Activated CD4-positive, CD25-positive, alpha-beta regulatory T cell treated with anti-CD3 and anti-CD28 coated beads, Interleukin-2, amount 50 U/mL, for 72 hours (primary cell): ENCODE results near the gene SND1.
A peak's percentile ranks its signal among the peaks of the same experiment; 100 is the strongest.

Source experiments
- DNase-seq: peaks from one replicate; pipeline ENCODE4 v3.0.0; 2021

The SND1 gene

GRCh38 chr7:127651556-127652332 is at the start of gene SND1:
Gene SND1, plus strand, starts transcription at chr7:127652194. Its CDS starts 180 bp downstream, at chr7:127652374.
- DNase-seq: peak; percentile 97

DNA sequence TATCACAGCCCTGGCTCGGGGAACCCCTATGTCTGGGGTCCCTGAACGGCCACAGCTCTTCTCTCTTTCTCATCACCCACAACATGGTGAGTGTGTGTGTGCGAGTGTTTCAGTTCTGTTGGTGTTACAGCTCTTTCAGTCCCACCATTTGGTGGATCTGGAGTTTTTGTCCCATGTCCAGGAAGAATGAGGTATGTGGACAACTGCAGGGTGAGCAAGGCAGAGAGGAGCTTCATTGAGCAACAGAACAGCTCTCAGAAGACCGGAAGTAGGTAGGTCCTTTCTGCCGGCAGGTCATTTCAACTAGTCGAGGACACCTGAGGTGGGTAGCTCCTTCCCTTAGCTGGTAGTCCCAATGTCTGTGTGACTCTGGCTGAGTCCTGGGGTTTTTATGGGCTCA is 43.5 kb upstream of the SND1 start:
- DNase-seq: no peak

GRCh38 chr7:127609297-127609696 is 42.7 kb upstream of the SND1 start:
- DNase-seq: no peak

- no peak for DNase-seq
Observed at GRCh38 chr7:127612263-127612662, 39.7 kb upstream of the SND1 start.

- no peak for DNase-seq
Observed at GRCh38 chr7:127616724-127617123, 35.3 kb upstream of the SND1 start.

- DNase-seq: no peak
Observed at GRCh38 chr7:127618042-127618441, 34.0 kb upstream of the SND1 start, which contains the start of gene PAX4. Gene PAX4, minus strand, starts transcription at chr7:127618142. Its CDS starts 2,214 bp downstream, at chr7:127615928.

- no peak for DNase-seq
Observed at GRCh38 chr7:127618775-127619174, 33.2 kb upstream of the SND1 start.

- DNase-seq: no peak
Observed at GRCh38 chr7:127619681-127620405, 32.2 kb upstream of the SND1 start.

GRCh38 chr7:127620406-127621233 is 31.4 kb upstream of the SND1 start:
- DNase-seq: no peak

GRCh38 chr7:127625331-127625730 is 26.7 kb upstream of the SND1 start:
- DNase-seq: no peak

DNA sequence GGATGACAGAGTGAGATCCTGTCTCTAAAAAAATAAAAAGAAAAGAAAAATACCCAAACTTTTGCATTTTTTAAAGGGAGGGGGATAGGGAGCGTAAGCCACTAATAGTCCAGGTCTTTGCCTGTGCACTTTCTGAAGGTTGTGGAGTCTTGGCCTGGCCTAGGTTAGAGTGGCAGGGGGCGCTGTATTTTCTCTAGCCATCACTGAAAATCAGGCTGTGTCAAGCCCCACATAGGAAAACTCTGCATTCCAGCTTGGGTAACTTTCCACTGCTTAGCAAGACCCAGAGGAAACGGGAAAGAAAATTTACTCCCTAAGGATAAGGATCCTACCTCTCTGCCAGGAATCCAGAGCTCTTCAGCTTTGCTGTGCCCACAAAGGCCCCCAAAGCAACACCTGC is 23.5 kb upstream of the SND1 start:
- DNase-seq: no peak

- no peak for DNase-seq
Observed at GRCh38 chr7:127629268-127629854, 22.6 kb upstream of the SND1 start.

DNA sequence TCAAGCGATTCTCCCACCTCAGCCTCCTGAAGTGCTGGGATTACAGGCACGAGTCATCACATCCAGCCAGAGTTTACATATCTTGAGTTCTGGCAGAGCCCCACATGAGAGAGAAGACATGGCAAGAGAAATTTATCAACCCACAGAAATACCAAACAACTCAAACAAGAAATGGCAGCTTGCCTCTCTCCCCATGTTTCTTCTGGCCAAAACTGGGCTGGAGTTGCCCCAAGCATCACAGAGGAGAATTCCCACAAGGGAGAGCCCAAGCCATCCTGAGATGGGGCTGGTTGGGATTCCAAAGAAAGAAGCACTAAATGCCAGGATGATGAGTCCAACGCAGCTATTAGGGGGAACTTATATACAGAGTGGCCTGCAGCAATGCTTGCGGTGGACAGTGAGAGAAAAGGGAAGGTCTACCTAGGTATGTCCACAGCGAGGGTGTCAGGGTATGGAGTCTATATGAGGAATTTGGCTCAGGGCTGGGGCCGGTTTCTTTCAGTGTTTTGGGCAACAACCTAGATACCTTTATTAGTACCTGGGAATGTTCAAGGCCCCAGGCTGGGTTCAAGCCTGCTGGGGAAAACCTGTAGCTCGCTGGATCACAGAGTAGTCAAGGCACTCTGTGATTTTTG is 19.6 kb upstream of the SND1 start:
- no peak for DNase-seq

DNA sequence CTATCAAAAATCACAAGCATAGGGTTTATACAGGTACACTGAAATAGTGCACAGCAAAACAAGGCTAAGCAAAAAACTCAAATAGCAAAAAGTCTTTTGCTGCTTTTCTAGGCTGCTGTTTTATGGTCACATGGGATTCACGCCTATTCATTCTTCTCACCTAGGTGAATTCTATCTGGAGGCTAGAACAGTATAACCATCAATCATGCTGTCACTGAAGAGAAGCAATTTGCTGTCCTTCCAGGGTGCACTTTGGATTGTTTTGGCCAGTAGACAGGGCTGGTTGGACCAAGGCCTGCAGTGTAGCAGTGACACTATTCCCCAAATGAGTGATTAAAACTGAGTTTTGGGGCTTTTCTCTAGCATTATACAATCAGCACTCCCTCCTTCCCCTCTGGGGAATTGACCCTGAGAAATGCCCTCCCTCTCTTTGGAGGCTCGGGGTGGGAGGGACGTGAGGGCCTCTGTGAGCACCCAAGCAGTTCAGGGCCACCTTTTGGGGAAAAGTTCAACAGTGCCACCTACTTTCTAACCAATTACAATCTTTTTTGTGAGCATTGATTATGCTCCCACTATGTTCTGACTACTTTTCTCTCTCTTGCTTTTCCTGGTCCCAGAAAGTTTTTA is 16.2 kb upstream of the SND1 start:
- DNase-seq: no peak

DNA sequence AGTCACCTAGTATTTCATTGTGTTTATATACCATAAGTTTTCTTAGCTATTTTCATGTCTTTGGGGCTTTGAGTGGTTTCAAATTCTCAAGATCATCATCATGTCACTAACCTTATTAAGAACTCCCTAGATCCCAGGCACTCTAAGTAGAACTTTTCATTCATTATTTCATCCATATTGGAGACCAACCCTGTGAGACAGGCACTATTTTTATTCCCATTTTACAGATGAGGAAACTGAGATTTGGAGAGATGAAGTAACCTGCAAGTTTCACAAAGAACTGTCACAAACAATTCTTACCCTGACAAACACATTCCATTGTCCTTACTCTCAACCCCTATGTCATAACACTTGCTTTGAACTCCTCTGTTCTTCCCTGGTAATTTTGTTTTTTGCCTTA is 13.8 kb upstream of the SND1 start:
- no peak for DNase-seq

GRCh38 chr7:127644484-127644883 is 7.5 kb upstream of the SND1 start:
- no peak for DNase-seq

GRCh38 chr7:127647636-127648035 is 4.4 kb upstream of the SND1 start:
- DNase-seq: no peak

- DNase-seq: no peak
Observed at GRCh38 chr7:127648986-127649385, 3.0 kb upstream of the SND1 start.

GRCh38 chr7:127650847-127651555 is 993 bp upstream of the SND1 start:
- no peak for DNase-seq

DNA sequence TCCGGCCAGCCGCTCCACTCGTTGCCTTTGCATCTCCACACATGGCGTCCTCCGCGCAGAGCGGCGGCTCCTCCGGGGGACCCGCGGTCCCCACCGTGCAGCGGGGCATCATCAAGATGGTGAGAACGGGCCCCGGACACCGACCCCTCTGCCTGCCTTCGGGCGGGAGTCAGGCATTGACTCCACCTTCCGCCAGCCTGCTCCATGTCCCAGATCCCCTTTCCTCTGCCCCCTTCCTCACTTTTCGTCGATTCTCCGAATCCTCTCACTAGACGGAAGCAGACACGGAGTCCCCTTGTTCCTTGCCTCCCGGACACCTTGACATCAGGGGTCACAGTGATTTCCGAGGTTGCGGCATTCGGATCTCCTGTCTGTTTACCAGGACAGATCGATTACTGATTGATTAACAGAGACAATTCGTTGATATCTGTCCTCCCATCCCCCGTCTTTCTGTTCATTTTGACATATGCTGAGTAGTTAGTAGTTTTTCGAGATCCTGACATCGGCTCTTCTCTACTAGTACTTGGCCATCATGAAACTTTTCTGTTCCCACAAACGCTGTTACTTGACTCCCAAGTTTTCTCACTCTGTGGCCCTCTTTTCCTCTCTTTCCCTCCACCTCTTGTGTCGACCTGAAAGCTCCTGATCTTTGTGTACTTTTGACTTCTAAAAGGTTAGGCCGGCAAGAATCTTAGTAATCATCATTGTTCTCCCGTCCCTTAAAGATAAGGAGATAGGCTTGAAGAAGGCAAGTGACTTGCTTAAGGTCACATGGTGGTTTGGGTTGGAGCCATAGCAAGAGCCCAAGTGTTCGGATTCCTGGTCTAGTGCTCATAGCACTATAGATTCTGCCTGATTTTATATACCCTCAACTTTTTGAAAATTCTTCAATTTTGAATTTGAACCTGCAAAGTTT is 597 bp downstream of the SND1 start:
- DNase-seq: no peak
